Measurements from ENCODE around the gene ARHGAP15.

GRCh38 chr2:143771939-143772338, 642.7 kb downstream of the ARHGAP15 start:
- TF ChIP-seq POLR2AphosphoS5 (IDR thresholded peaks at IDR 0.05) (no peak), CTCF (IDR thresholded peaks at IDR 0.05 in 8 of 11, conservative IDR thresholded peaks at IDR 0.05 in 3 of 11) (no peak)

All from spleen (tissue), 7 donors.